Subcutaneous abdominal adipose tissue (tissue), 5 donors: Measurements from ENCODE around the gene PLXND1.
"Not testable (repeated sequence)": the region's sequence is repeated elsewhere in the genome, so short reads cannot be mapped to it uniquely, and the experiment has no call there.

ENCODE experiments used
- H3K27ac ChIP-seq: one replicate; pipeline ENCODE4 v1.7.0; 2013; ENCODE audit warnings: low read depth, mild to moderate bottlenecking, inconsistent platforms, low read length, moderate library complexity
- H3K27me3 ChIP-seq, 5 donors: one replicate each; pipeline ENCODE4 v1.7.0; 2013; ENCODE audit warnings: low read length in 5 of 5, inconsistent platforms in 1 of 5; ENCODE audit not compliant: control insufficient read depth in 5 of 5, insufficient read depth in 4 of 5
- H3K36me3 ChIP-seq, 5 donors: one replicate each; pipeline ENCODE4 v1.7.0; 2013; ENCODE audit warnings: low read length in 5 of 5; ENCODE audit not compliant: control insufficient read depth in 5 of 5, insufficient read depth in 5 of 5
- H3K4me1 ChIP-seq, 5 donors: one replicate each; pipeline ENCODE4 v1.7.0; 2013; ENCODE audit warnings: low read length in 5 of 5, mild to moderate bottlenecking in 3 of 5, moderate library complexity in 1 of 5; ENCODE audit not compliant: control insufficient read depth in 5 of 5, insufficient read depth in 5 of 5
- H3K4me3 ChIP-seq, 5 donors: one replicate each; pipeline ENCODE4 v1.7.0; 2013; ENCODE audit warnings: low read length in 5 of 5, low read depth in 1 of 5
- H3K9ac ChIP-seq, 5 donors: one replicate each; pipeline ENCODE4 v1.7.0; 2013; ENCODE audit warnings: low read length in 5 of 5, mild to moderate bottlenecking in 4 of 5, moderate library complexity in 3 of 5
- H3K9me3 ChIP-seq, 5 donors: one replicate each; pipeline ENCODE4 v1.7.0; 2013; ENCODE audit warnings: low read length in 5 of 5; ENCODE audit not compliant: control insufficient read depth in 5 of 5
- donor health status: healthy.
- donor health status: healthy.
- donor health status: healthy.
- donor health status: healthy.
- donor health status: healthy.

The PLXND1 gene

DNA sequence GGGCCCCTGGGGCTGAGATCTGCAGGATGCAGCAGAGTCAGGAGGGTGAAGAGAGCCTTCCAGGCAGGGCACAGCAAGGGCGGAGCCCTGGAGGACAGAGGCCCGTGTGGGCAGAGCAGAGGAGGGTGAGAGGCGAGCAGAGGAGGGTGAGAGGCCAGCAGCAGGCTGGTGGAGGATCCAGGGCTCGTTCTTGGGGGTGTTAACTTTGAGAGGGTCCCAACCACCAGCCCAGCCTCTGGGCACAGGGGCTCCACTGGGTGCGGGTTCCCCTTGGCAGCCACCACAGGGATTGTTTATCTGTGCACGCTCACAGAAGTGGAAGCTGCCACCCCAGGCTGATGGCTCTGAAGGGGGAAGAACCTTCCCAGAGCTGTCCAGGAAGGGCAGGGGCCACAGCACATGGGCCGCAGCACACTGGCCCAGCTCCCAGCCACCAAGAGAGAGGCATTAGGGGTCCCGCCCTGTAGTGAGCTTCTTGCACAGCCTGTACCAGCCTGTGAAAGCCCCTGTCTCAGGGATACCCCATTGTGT is 9.3 kb upstream of the PLXND1 start:
- H3K9ac ChIP-seq = peak overlapping the region in 1 of 5 donors; percentile 44
- H3K4me1 ChIP-seq = peaks cover 20 to 91% (median 83%) of the 10 kb centered on the region in 5 donors

DNA sequence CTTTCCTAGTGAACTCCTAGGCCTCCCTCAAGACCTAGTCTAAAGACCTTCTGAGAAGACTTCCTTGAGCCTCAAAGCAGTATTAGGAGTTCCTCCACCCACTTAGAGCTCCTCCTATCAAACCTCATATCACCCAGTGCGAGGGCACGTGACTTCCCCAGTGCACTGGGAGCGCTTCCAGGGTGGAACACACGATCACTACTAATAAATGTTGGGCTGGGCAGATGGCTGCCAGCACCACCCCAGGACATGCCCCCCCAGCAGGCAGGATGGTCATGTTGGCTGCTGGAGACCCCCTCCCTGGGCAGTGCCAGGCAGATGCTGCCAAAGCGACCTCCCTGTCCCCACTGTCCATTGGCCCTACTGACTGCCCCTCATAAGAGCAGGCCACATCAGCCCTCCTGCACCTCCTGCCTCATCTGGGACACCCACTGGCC is 8.5 kb upstream of the PLXND1 start:
- H3K27me3 ChIP-seq = no peaks in the 10 kb centered on the region
- no peak overlapping the region for H3K4me3 ChIP-seq
- H3K9ac ChIP-seq = no peak overlapping the region
- no peaks in the 10 kb centered on the region for H3K36me3 ChIP-seq
- no peaks in the 10 kb centered on the region for H3K9me3 ChIP-seq
- H3K27ac ChIP-seq = peak overlapping the region; percentile 71
- peaks cover 17 to 93% (median 79%) of the 10 kb centered on the region in 5 donors for H3K4me1 ChIP-seq

More for the DNA sequence above, 9.3 kb upstream of the PLXND1 start:
- H3K36me3 ChIP-seq = no peaks in the 10 kb centered on the region
- no peaks in the 10 kb centered on the region for H3K27me3 ChIP-seq
- peak overlapping the region in 1 of 5 donors; percentile 23 for H3K4me3 ChIP-seq
- H3K9me3 ChIP-seq = no peaks in the 10 kb centered on the region
- peak overlapping the region; percentile 71 for H3K27ac ChIP-seq

DNA sequence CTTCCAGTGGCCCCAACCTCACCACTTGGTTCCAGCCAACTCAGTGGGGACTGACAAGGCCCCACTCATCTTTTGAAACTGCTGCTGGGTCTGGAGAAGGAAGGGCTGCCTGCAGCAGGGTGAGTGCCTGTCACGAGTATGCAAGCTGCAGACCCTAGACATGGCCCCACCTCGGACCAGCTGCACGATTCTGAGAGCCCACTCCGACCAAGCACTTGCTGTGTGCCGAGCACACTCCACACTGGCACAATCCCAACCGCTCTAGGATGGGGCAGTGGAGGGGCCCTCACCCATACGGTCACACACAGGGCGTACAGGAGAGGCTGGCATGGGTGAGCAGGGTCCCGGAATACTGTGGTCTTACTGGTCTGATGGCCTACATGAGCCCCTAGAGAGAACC is 8.0 kb upstream of the PLXND1 start:
- Histone ChIP-seq H3K27me3 (no peaks in the 10 kb centered on the region), H3K4me1 (peaks cover 16 to 93% (median 74%) of the 10 kb centered on the region in 5 donors), H3K9me3 (no peaks in the 10 kb centered on the region), H3K27ac (peak overlapping the region; percentile 71), H3K9ac (no peak overlapping the region), H3K36me3 (no peaks in the 10 kb centered on the region), H3K4me3 (no peak overlapping the region)

DNA sequence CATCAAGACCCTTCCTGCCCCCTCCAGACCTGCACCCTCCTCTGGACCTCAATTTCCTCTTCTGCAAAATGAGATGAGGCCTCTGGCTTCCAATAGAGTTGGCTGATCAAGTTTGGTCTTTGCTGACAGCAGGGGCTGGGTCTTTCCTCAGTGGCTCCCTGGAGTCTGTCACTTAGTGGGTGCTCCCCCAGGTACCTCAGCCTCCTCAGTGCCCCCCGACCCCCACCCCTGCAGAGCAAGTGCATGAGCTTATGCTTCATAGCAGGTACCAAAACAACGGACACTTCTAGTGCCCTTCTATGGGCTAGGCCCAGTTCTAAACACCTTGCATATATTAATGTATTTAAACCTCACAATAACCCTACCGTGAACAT is 6.9 kb upstream of the PLXND1 start:
- H3K27me3 ChIP-seq = no peaks in the 10 kb centered on the region
- no peak overlapping the region for H3K9ac ChIP-seq
- no peaks in the 10 kb centered on the region for H3K36me3 ChIP-seq
- peaks cover 19 to 93% (median 74%) of the 10 kb centered on the region in 5 donors for H3K4me1 ChIP-seq
- no peak overlapping the region for H3K27ac ChIP-seq
- H3K9me3 ChIP-seq = no peaks in the 10 kb centered on the region
- no peak overlapping the region for H3K4me3 ChIP-seq

DNA sequence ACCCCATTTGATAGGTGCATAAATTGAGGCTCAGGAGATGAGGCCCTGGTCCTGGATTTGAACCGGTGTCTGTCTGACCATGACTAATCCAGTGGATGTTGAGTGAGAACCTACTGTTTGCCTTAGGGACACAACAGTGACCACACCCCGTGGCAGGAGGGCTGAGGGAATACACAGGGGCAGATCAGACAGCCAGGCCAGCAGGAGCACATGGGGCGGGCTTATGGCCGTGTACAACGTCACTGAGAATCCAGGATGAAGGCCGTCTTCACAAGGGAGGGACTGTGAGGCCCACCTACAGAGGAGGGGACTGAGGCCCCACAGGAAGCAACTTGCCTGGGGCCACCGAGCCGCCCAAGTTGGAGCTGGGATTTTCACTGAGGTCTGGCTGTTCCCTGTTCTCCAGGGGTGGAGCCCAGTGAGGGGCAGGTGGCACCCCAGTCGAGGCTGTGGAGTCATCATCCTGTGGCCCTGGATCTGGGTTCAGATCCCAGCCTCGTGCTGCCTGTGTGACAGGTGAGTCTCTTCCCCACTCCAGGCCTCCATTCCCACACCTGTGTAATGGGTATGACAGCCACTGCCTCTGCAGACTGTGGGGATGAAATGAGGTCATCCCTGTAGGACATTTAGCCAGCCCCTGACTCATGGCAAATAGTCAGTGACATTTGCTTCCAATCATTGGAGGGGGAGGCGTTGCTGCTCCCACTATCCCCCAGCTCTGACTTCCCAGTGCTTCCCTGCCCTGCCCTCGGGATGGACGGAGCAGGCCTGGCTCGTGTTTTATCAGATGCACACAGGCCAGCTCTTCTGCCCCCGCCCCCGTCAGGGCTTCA is 6.3 kb upstream of the PLXND1 start:
- Histone ChIP-seq H3K9me3 (no peaks in the 10 kb centered on the region), H3K36me3 (no peaks in the 10 kb centered on the region), H3K27ac (peak overlapping the region; percentile 50), H3K9ac (peak overlapping the region in 1 of 5 donors; percentile 26), H3K27me3 (no peaks in the 10 kb centered on the region), H3K4me1 (peaks cover 19 to 93% (median 74%) of the 10 kb centered on the region in 5 donors), H3K4me3 (no peak overlapping the region)

DNA sequence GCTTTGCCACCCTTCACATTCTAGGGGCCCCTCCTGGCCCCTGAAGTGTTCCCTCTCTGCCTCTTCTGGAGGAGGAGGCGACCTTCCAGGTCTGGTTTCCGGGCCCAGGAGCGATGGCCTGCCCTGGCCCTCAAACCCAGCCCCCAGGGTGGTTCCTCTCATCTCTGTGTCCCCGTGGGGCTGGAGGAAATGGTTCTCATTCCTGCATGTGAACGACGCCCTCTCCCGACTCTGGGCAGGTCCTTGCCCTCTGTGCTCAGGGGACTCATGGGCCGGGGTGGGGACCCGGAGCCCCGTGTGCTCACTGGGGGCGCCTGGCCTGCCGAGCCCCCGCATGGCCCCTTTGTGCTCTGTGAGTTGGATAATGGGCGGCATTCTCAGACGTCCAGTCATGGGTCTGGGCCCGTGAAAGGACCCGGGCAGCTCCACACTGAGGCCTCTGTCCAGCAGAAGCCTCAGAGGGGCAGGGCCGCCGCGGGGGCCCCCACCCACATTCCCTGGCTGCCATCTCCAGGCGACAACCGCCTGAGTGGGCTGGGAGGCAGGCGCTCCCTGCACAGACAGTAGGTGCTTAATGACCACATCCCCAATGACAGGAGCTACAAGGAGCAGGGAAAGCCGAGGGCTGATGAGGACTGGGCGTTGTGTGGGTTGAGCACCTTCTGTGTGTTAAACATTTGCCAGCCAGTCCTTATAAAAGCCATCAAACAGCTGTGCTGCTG is 5.5 kb upstream of the PLXND1 start:
- H3K36me3 ChIP-seq = no peaks in the 10 kb centered on the region
- no peaks in the 10 kb centered on the region for H3K9me3 ChIP-seq
- peak overlapping the region; percentile 50 for H3K27ac ChIP-seq
- H3K4me3 ChIP-seq = peak overlapping the region in 1 of 5 donors; percentile 26
- H3K9ac ChIP-seq = peak overlapping the region in 2 of 5 donors; percentile 8 to 26
- H3K4me1 ChIP-seq = peaks cover 19 to 93% (median 74%) of the 10 kb centered on the region in 5 donors
- H3K27me3 ChIP-seq = no peaks in the 10 kb centered on the region

DNA sequence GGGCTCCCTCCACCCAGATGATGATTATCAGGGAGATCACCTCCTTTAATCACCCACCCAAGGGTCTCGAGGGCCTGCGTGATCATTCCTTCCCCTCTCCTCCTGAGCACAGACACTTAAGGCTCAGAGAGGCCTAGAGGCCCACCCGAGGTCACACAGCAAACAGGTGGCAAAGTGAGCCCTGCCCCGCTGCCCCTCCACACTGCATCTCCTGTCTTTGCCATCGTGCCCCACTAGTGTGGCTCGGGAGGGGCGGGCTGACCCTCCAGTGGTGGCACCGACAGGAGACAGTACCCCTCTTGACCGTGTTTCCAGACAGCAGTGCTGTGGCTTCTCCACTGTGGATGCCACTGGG is 4.9 kb upstream of the PLXND1 start:
- Histone ChIP-seq H3K27ac (peak overlapping the region; percentile 50), H3K4me1 (peaks cover 14 to 88% (median 69%) of the 10 kb centered on the region in 5 donors), H3K27me3 (no peaks in the 10 kb centered on the region), H3K36me3 (no peaks in the 10 kb centered on the region), H3K4me3 (peak overlapping the region in 1 of 5 donors; percentile 26), H3K9ac (no peak overlapping the region), H3K9me3 (no peaks in the 10 kb centered on the region)

DNA sequence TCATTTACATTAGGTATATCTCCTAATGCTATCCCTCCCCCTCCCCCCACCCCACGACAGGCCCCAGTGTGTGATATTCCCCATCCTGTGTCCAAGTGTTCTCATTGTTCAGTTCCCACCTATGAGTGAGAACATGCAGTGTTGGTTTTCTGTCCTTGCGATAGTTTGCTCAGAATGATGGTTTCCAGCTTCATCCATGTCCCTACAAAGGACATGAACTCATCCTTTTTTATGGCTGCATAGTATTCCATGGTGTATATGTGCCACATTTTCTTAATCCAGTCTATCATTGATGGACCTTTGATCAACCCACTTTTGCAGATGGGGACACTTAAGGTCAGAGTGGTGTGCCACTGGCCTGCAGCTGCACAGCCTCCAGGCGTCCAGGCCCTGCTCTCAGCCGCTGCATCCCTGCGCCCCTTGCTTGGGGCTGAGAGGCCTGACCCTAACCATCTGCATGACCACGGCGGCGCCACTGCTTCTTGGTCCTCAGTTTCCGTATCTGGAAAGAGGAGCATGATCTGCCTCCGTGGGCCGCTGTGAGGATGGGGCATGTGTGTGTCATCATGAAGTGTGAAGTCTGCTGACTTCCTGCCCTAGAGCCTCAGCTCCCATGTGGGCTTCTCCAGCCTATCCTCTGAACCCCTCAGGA is 4.4 kb upstream of the PLXND1 start:
- H3K9me3 ChIP-seq, H3K9ac ChIP-seq, H3K4me3 ChIP-seq, H3K27me3 ChIP-seq, H3K36me3 ChIP-seq: not testable (repeated sequence)
- peaks cover 9 to 85% (median 66%) of the 10 kb centered on the region in 5 donors for H3K4me1 ChIP-seq
- H3K27ac ChIP-seq = peak overlapping the region; percentile 50

DNA sequence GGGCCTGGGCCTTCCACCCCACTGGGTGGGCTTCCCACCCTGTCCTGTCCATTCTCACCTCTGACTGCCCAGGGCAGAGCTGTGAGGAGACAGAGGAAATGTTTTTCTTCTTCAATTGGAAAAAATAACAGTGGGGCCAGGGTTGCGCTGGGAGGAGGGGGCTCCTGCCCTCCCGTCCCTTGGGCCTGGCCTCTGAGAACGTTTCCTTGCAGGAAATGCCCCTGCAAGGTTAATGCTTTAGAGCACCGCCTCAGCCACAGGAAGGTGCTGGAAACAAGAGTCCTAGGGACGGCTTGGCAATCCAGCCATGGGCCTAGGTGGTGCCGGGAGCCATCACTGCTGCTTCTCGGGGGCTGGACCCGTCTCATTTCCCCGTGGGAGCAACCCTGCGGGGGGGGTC is 3.8 kb upstream of the PLXND1 start:
- H3K9ac ChIP-seq = no peak overlapping the region
- H3K4me3 ChIP-seq = no peak overlapping the region
- no peaks in the 10 kb centered on the region for H3K9me3 ChIP-seq
- H3K27me3 ChIP-seq = no peaks in the 10 kb centered on the region
- peaks cover 6 to 85% (median 64%) of the 10 kb centered on the region in 5 donors for H3K4me1 ChIP-seq
- H3K36me3 ChIP-seq = no peaks in the 10 kb centered on the region
- H3K27ac ChIP-seq = peak overlapping the region; percentile 99
